ENCODE results near the gene CIC.

DNA sequence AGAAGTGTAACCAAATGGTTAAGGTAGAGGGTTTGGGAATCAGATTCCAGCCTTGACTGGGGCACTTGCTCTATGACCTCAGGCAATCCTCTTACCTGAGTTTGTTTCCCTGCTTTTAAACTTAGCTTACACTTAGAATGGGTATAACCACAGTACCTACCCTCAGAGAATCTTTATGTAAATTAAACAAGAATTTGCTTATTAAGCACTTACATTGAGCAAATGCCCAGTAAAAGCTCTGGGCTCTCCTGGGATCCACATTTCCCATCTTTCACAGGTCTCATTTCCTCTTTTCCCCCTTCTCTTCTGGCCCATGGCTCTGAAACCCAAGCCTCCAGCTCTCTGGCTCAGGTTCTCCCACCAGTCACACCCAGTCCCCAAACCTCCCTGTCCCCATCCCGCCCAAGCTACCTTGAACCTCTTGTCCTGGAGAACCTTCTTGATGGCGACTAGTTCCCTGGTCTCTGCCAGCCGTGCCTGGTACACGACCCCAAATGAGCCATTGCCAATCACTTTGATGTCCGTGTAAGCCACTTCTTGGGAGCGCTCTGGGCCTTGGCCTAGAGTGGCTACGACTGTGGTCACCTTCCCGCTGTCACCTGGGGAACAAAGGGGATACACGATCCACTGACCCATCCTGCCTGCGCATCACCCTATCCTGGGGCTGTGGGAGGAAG lies 29.4 kb upstream of the CIC start:
- TF ChIP-seq, protein P1, sequence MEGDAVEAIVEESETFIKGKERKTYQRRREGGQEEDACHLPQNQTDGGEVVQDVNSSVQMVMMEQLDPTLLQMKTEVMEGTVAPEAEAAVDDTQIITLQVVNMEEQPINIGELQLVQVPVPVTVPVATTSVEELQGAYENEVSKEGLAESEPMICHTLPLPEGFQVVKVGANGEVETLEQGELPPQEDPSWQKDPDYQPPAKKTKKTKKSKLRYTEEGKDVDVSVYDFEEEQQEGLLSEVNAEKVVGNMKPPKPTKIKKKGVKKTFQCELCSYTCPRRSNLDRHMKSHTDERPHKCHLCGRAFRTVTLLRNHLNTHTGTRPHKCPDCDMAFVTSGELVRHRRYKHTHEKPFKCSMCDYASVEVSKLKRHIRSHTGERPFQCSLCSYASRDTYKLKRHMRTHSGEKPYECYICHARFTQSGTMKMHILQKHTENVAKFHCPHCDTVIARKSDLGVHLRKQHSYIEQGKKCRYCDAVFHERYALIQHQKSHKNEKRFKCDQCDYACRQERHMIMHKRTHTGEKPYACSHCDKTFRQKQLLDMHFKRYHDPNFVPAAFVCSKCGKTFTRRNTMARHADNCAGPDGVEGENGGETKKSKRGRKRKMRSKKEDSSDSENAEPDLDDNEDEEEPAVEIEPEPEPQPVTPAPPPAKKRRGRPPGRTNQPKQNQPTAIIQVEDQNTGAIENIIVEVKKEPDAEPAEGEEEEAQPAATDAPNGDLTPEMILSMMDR (IDR thresholded peaks at IDR 0.05), result no peak
- no peak for TF ChIP-seq ZFX (IDR thresholded peaks at IDR 0.05; ENCODE audit: borderline replicate concordance)
